Activated CD4-positive, alpha-beta memory T cell treated with anti-CD3 and anti-CD28 coated beads for 36 hours (primary cell): ENCODE measurements around the gene NBAS. TPM values are rescaled to one million over a fixed set of nuclear protein-coding genes. Genes with fewer than 3 reads are reported as not detected.
"Not testable (repeated sequence)": the region's sequence is repeated elsewhere in the genome, so short reads cannot be mapped to it uniquely, and the experiment has no call there.

Source experiments
- CTCF ChIA-PET: fragments of 350-600 bp; sonication (Branson Sonifier 250); formaldehyde crosslinking; loops from one replicate; lab custom pipeline; 2021; ENCODE audit warnings: antibody characterized with exemption, inconsistent platforms; lab: Charles Lee
- POLR2A ChIA-PET: fragments of 350-600 bp; sonication (Branson Sonifier 250); formaldehyde crosslinking; loops from one replicate; lab custom pipeline; 2021; ENCODE audit warnings: antibody characterized with exemption; lab: Charles Lee
- DNase-seq: peaks from one replicate; pipeline ENCODE4 v3.0.0-alpha.2; 2020
- H3K27ac Mint-ChIP-seq: one replicate; pipeline ENCODE4 v1.8.0; 2021; ENCODE audit warnings: mixed read lengths
- H3K27me3 Mint-ChIP-seq: one replicate; pipeline ENCODE4 v1.8.0; 2021; ENCODE audit warnings: mixed read lengths
- H3K36me3 Mint-ChIP-seq: one replicate; pipeline ENCODE4 v1.8.0; 2021; ENCODE audit warnings: mixed read lengths
- H3K4me1 Mint-ChIP-seq: one replicate; pipeline ENCODE4 v1.8.0; 2021; ENCODE audit warnings: low read depth, mixed read lengths
- H3K4me3 Mint-ChIP-seq: one replicate; pipeline ENCODE4 v1.8.0; 2021; ENCODE audit warnings: mild to moderate bottlenecking, mixed read lengths
- H3K9me3 Mint-ChIP-seq: one replicate; pipeline ENCODE4 v1.8.0; 2021; ENCODE audit warnings: mixed read lengths
- intact Hi-C: fragments of 100-400 bp; cut with micrococcal nuclease; formaldehyde crosslinking; loops from one replicate; pipeline ENCODE4 v1.15.1; 2023
- total RNA-seq, 2 experiments: library from RNA; stranded (reverse); gene quantifications; one replicate each; pipeline ENCODE4 v1.2.3, GENCODE V29; 2021

The NBAS gene
- total RNA-seq, 2 experiments from 2014 or later, result 40.1 to 44.0 TPM

GRCh38 chr2:15555760-15556193 is 5.4 kb downstream of the NBAS start:
- H3K36me3 Mint-ChIP-seq, result peaks cover 9% of the 10 kb centered on the region
- intact Hi-C loops, result no loop called here
- no peak for DNase-seq
- H3K4me1 Mint-ChIP-seq, result peaks cover 19% of the 10 kb centered on the region
- no peaks in the 10 kb centered on the region for H3K9me3 Mint-ChIP-seq
- H3K27me3 Mint-ChIP-seq, result no peaks in the 10 kb centered on the region
- ChIA-PET CTCF (interaction anchor here (8.5 kb wide), 1 partner anchor 20 kb away, joined by 73 read pairs; no protein-coding TSS in a partner anchor), POLR2A (no interaction called here)
- no peak overlapping the region for H3K4me3 Mint-ChIP-seq
- H3K27ac Mint-ChIP-seq, result no peak overlapping the region

DNA sequence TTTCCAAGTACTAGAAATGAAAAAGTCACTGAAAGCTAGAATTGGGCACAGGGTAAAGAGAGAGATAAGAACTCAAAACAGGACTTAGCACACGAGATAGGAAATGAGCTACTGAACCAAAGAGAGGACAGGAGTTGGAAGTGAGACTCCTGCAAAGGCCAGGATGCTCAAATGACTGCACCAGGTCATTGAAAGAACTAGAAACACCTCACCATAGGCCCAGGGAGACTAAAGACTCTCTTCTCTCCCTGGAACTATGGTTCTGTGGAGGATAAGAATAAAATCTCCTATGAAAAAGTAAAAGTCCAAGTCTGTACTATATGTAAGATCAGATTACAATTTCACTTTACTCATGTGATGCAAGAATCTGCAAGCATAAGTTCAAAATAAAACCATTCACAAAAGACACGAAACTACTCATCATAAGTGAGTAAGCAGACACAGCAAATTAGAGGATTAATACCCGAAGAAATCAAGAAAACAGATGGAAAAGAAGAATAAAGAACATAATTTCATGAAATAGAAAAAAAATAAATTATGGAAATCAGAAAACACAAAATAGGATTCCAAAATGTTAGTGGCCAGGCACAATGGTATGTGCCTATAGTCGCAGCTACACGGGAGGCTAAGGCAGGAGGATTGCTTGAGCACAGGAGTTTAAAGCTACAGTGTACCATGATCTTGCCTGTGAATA is 6.5 kb downstream of the NBAS start:
- intact Hi-C loops, result no loop called here
- no peaks in the 10 kb centered on the region for H3K9me3 Mint-ChIP-seq
- no peak overlapping the region for H3K4me3 Mint-ChIP-seq
- no peak for DNase-seq
- CTCF ChIA-PET, result interaction anchor here (2.5 to 8.5 kb wide), 2 partner anchors 21 to 23 kb away, joined by 8 to 73 read pairs; no protein-coding TSS in a partner anchor
- POLR2A ChIA-PET, result no interaction called here
- peaks cover 9% of the 10 kb centered on the region for H3K36me3 Mint-ChIP-seq
- H3K27ac Mint-ChIP-seq, result no peak overlapping the region
- peaks cover 11% of the 10 kb centered on the region for H3K4me1 Mint-ChIP-seq
- no peaks in the 10 kb centered on the region for H3K27me3 Mint-ChIP-seq

- no peak overlapping the region for H3K4me3 Mint-ChIP-seq
- intact Hi-C loops, result no loop called here
- no peak for DNase-seq
- no peak overlapping the region for H3K27ac Mint-ChIP-seq
- ChIA-PET CTCF (interaction anchor here (2.5 kb wide), 1 partner anchor 23 kb away, joined by 8 read pairs; no protein-coding TSS in a partner anchor), POLR2A (no interaction called here)
- no peaks in the 10 kb centered on the region for H3K9me3 Mint-ChIP-seq
- H3K27me3 Mint-ChIP-seq, result no peaks in the 10 kb centered on the region
- H3K4me1 Mint-ChIP-seq, result peaks cover 4% of the 10 kb centered on the region
- H3K36me3 Mint-ChIP-seq, result peaks cover 13% of the 10 kb centered on the region
These were observed 7.2 kb downstream of the NBAS start for GRCh38 chr2:15553951-15554350.

DNA sequence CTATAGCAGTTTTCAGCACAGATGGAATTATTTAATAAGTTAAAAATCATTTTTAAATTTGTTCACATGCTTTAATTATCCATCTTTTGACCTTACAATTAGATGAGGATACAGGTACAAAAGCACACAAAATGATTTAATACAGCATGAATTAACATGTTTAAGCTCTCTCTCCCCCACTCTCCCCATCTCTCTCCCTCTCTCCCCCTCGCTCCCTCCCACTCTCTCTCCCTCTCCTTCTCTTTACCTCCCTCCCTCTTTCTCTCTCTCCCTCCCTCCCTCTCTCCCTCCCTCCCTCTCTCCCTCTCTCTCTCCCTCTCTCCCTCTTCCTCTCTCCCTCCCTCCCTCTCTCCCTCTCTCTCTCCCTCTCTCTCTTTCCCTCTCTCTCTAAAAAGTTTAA is 7.6 kb downstream of the NBAS start:
- Mint-ChIP-seq H3K4me3 (no peak overlapping the region), H3K27ac (no peak overlapping the region), H3K9me3 (no peaks in the 10 kb centered on the region), H3K36me3 (peaks cover 16% of the 10 kb centered on the region), H3K4me1 (peaks cover 4% of the 10 kb centered on the region), H3K27me3 (no peaks in the 10 kb centered on the region)
- ChIA-PET POLR2A (no interaction called here), CTCF (interaction anchor here (2.5 kb wide), 1 partner anchor 24 kb away, joined by 8 read pairs; no protein-coding TSS in a partner anchor)
- intact Hi-C loops, result no loop called here
- no peak for DNase-seq

DNA sequence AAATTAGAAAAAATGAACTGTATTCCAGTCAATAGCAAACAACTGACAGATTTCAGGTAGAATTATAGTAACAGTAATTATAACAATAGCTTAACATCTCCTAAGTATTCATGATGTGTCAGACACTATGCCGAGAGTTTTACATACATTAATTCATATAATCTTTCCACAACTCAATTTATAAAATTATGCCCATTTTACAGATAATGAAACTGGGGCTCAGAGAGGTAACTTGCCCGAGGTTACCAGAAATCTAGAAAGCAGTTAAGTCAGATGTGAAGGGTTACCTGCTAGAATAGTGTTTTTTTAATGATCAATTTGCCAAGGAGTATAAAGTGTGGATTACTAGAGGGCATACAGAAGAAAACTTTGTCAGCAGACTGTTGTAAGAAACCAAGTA is 12.2 kb downstream of the NBAS start:
- Mint-ChIP-seq H3K27me3 (no peaks in the 10 kb centered on the region), H3K9me3 (no peaks in the 10 kb centered on the region), H3K36me3 (peaks cover 14% of the 10 kb centered on the region), H3K4me1 (no peaks in the 10 kb centered on the region), H3K4me3 (no peak overlapping the region), H3K27ac (no peak overlapping the region)
- ChIA-PET POLR2A (no interaction called here), CTCF (no interaction called here)
- intact Hi-C loops, result no loop called here
- no peak for DNase-seq

GRCh38 chr2:15547115-15547876 is 13.8 kb downstream of the NBAS start:
- ChIA-PET CTCF (interaction anchor here (0.6 to 1.9 kb wide), 6 partner anchors 13 to 41 kb away, joined by 3 to 13 read pairs (median 4); partner anchors contain the start of gene NBAS), POLR2A (no interaction called here)
- Mint-ChIP-seq H3K4me3 (no peak overlapping the region), H3K27ac (no peak overlapping the region), H3K4me1 (no peaks in the 10 kb centered on the region), H3K36me3 (peaks cover 9% of the 10 kb centered on the region), H3K27me3 (no peaks in the 10 kb centered on the region), H3K9me3 (no peaks in the 10 kb centered on the region)
- intact Hi-C loops, result no loop called here
- no peak for DNase-seq

DNA sequence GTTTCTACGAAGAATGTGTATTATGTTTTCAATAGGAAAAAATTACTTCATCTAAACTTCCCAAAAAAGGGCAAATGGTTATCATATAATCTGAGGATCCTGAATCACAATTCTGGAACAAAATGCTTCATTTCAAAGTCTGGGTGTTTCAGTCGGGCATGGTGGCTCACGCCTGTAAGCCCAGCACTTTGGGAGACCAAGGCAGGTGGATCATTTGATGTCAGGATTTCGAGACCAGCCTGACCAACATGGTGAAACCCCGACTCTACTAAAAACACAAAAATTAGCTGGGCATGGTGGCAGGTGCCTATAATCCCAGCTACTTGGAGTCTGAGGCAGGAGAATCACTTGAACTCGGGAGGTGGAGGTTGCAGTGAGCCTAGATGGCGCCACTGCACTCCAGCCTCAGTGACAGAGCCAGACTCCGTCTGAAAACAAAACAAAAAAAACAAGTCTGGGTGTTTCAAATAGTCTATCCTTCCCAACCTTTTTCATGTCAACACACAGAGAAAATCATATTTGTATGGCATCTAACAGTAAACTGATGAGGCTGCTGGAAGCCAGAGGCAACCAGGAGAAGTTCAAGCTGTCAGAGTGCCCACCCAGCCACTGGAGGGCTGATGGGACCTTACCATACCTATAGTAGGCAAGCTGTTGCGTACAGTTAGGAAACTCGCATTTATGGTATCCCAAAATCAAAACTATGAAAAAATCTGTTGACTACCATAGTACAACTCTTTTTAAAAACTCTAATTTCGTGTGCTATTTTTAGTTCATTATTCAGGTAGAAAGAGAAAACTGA is 14.6 kb downstream of the NBAS start:
- H3K36me3 Mint-ChIP-seq, result peaks cover 7% of the 10 kb centered on the region
- CTCF ChIA-PET, result interaction anchor here (0.6 to 1.9 kb wide), 6 partner anchors 15 to 42 kb away, joined by 3 to 13 read pairs (median 4); partner anchors contain the start of gene NBAS
- no peak overlapping the region for H3K4me3 Mint-ChIP-seq
- H3K27ac Mint-ChIP-seq, result no peak overlapping the region
- intact Hi-C loops, result no loop called here
- H3K4me1 Mint-ChIP-seq, result no peaks in the 10 kb centered on the region
- H3K27me3 Mint-ChIP-seq, result no peaks in the 10 kb centered on the region
- DNase-seq, result no peak
- no peaks in the 10 kb centered on the region for H3K9me3 Mint-ChIP-seq
- POLR2A ChIA-PET, result no interaction called here

DNA sequence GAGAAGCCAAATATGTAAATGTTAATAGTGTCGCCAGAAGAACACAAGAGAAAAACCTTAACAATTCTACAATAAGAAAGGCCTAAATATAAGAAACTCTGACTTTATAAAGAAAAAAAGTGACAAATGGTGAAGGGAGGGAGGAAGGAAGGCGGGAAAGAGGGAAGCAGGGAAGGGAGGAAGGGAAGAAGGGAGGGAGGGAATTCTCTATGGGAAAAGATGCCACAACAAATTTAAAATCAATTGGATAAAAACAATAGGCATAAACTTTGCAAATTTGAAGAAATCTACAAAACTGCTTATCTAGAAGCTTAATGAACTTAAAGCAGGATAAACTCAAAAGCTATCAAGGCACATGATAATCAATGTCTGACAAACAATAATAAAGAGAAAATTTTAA is 16.9 kb downstream of the NBAS start:
- H3K27ac Mint-ChIP-seq, result no peak overlapping the region
- ChIA-PET CTCF (interaction anchor here (1.3 kb wide), 1 partner anchor 33 kb away, joined by 3 read pairs; no protein-coding TSS in a partner anchor), POLR2A (no interaction called here)
- H3K4me1 Mint-ChIP-seq, result peaks cover 6% of the 10 kb centered on the region
- H3K9me3 Mint-ChIP-seq, result no peaks in the 10 kb centered on the region
- peaks cover 10% of the 10 kb centered on the region for H3K36me3 Mint-ChIP-seq
- no peak overlapping the region for H3K4me3 Mint-ChIP-seq
- DNase-seq, result no peak
- no peaks in the 10 kb centered on the region for H3K27me3 Mint-ChIP-seq
- intact Hi-C loops, result no loop called here

- Mint-ChIP-seq H3K4me3 (no peak overlapping the region), H3K4me1 (peaks cover 6% of the 10 kb centered on the region), H3K9me3 (no peaks in the 10 kb centered on the region), H3K36me3 (peaks cover 4% of the 10 kb centered on the region), H3K27ac (no peak overlapping the region), H3K27me3 (no peaks in the 10 kb centered on the region)
- DNase-seq, result no peak
- ChIA-PET CTCF (no interaction called here), POLR2A (no interaction called here)
- intact Hi-C loops, result no loop called here
These were observed 17.6 kb downstream of the NBAS start for GRCh38 chr2:15543541-15543940.

GRCh38 chr2:15543053-15543452 is 18.1 kb downstream of the NBAS start:
- H3K36me3 Mint-ChIP-seq, result peaks cover 4% of the 10 kb centered on the region

GRCh38 chr2:15542269-15542668 is 18.9 kb downstream of the NBAS start:
- H3K9me3 Mint-ChIP-seq, CTCF ChIA-PET, H3K4me3 Mint-ChIP-seq, H3K36me3 Mint-ChIP-seq, POLR2A ChIA-PET, H3K4me1 Mint-ChIP-seq, H3K27ac Mint-ChIP-seq, intact Hi-C loops, DNase-seq, H3K27me3 Mint-ChIP-seq: not testable (repeated sequence)

More at GRCh38 chr2:15543053-15543452, 18.1 kb downstream of the NBAS start:
- H3K9me3 Mint-ChIP-seq, result no peaks in the 10 kb centered on the region
- ChIA-PET POLR2A (no interaction called here), CTCF (no interaction called here)
- H3K27me3 Mint-ChIP-seq, result no peaks in the 10 kb centered on the region
- H3K4me3 Mint-ChIP-seq, result no peak overlapping the region
- intact Hi-C loops, result no loop called here
- H3K4me1 Mint-ChIP-seq, result peaks cover 6% of the 10 kb centered on the region
- no peak overlapping the region for H3K27ac Mint-ChIP-seq
- DNase-seq, result no peak

DNA sequence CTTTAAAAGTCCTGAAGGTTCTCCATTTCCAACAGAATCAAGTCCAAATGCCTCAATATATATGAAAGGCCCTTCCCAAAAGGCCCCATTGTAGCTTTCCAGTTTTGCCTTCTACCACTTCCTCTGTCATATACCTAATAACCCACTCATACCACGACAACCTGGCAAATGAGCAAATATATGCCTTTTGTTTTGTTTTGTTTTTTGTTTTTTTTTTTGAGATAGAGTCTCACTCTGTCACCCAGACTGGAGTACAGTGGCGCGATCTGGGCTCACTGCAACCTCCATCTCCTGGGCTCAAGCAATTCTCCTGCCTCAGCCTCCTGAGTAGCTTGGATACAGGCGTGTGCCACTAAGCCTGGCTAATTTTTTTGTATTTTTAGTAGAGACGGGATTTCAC is 20.6 kb downstream of the NBAS start:
- DNase-seq, H3K4me3 Mint-ChIP-seq, H3K9me3 Mint-ChIP-seq, H3K27ac Mint-ChIP-seq, H3K4me1 Mint-ChIP-seq, H3K36me3 Mint-ChIP-seq, CTCF ChIA-PET, intact Hi-C loops, POLR2A ChIA-PET, H3K27me3 Mint-ChIP-seq: not testable (repeated sequence)
